Measurements from ENCODE around the gene ADD2.
"Not testable (repeated sequence)": the region's sequence is repeated elsewhere in the genome, so short reads cannot be mapped to it uniquely, and the experiment has no call there.

Gene ADD2

DNA sequence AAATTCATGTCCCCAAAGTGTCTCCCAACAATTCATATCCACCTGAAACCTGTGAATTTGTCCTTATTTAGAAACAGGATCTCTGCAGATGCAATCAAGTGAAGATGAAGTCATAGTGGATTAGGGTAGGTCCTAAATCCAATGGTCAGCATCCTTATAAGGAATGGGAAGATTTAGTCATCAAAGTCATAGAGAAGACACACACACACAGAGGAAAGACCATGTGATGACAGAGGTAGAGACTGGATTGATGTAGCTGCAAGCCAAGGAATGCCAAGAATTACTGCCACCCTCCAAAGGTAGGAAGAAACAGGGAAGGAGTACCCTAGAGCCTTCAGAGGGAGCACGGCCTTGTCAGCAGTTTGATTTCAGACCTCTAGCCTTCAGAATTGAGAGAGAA is 17.7 kb downstream of the ADD2 start:
- no peak for DNase-seq

DNA sequence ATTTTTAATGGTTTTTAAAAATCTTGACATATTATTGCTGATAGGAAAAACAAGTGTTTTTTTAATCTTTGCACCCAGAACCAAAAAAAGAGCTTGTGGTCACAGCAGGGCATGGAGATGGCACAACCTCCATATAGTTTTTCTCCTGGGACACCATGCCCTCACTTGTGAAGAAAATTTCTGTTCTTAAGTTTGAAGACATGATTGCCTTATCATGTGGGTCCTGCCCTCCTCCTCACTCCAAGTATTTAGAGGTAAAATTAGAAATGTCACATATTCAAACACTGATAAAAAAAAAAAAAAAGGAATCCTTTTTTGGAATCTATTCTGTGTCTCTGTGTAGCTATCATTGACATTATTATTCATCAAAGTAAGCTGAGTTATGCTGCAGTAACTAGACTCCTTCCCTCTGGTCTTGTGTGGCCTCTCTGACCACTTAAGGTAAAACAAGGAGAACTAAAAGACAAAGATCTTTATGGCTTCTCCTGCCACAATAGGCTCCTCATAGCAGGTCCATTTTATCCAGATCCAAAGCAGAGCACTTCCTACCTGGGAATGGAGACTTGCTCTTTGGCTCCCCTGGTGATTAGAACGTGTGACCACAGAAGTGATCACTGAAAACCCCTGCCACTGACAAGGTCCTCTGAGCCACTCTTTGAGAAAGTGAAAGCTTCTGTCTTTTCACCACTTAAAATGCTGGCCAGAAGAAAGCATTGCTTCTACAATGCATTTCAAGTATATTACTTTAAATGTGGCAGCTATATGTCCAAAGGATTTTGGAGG is 19.8 kb downstream of the ADD2 start:
- no peak for DNase-seq

- DNase-seq, result no peak
Measured at GRCh38 chr2:70747284-70747683, 20.7 kb downstream of the ADD2 start.

GRCh38 chr2:70746094-70746974 is 21.7 kb downstream of the ADD2 start:
- no peak for DNase-seq

DNA sequence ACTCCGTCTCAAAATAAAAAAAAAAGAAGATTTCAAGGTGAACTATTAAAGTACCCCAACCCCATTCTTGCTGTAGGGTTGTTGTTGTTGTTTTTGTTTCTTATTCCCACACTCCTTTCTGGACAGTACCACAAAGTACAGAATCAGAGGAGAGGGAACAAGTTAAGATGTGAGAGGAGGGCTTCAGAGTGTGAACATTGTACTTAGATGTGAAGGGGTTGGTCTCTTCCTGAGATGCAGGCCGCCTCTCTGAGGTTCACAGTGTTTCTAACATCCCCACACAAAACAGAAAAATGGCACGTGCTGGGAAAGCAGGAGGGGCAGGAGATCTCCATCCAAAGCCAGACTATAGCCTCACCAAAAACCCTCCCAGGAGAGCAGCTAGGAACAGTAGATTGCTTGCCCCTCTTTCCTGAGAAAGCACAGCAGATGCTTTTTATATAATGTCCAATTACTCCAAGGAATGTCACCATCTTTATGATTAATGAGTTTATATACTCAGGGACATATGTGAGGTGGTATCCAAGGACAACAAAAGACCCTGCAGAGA is 22.6 kb downstream of the ADD2 start:
- no peak for DNase-seq

GRCh38 chr2:70744397-70744796 is 23.6 kb downstream of the ADD2 start:
- no peak for DNase-seq

DNA sequence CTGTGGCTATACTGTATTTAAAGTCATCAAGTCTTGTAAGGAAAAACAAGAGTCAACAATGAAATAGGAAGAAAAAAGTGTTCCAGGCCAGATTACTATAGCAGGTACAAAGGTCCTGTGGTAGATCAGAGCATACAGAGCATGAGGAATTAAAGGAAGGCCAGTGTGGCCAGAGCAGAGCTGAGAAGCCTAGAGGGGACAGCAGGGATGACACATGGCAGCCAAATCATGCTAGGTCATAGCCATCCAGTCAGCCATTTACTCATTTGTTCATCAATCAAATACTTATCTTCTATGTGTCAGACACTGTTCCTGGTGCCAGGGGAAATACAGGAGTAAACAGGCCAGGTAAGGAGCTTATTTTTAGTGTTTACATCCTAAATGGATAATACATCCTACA is 24.3 kb downstream of the ADD2 start:
- no peak for DNase-seq

- DNase-seq, result no peak
Measured at GRCh38 chr2:70743068-70743467, 24.9 kb downstream of the ADD2 start.

- DNase-seq, result not testable (repeated sequence)
Measured at GRCh38 chr2:70739492-70739891, 28.5 kb downstream of the ADD2 start.

DNA sequence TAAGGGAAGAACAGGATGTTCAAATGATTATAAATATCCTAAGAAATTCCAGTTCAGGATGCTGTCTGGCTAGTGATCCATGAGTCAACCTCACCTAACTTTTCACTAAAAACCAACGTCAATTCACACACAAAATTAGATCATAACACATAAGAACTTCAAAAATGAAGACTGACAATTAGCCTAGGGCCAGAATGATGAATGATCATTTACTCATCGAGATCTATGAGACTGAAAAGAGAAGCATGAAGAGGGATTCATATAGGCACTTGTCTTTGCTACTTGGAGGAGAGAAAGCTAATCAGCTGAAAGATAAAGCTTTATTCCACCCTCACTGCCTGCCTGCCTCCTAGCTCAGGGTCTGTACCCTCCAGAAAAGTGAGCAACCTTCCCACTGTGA is 29.8 kb downstream of the ADD2 start:
- no peak for DNase-seq

DNA sequence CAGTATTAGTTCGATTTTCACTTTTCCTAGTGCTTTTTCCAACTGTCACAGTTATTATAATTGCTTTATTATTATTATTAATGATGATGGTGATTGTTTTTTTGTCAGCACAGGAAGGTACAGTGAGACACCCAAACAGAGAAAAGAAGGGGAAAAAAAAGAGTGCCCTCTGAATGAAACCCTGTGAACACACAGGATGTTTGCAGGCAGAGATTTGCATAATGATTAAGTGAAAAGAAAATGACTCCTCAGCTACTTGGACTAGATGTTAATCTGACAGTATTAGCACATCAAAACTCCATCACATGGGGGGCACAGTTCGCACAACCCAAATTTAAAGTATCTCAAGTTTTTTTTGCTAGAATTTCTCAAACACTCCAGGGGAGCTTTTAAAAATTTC is 32.9 kb downstream of the ADD2 start:
- no peak for DNase-seq

DNA sequence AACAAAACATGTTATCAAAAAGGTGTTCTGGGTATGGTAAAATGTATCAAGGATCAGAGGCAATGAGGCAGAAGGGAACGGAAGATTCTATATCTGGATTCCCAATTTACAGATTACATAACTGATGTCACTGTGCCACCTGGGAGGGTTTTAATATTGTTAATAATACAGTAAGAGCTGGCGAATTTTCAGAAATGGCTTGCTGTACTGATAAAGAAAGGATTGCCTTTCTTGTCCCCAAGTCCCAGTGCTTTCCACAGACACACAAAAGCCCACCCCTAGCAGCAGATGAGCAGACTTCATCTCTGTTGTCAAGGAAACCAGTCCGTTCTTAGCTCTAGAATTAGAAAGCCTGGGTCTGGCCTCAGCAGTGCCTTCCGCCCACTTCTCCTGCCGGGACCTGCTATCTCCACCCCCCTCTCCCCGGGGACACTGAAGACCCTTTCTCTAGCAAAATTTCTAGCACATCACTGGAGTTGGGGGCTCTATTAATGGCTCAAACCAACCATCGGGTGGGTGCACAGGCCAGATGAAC is 34.3 kb downstream of the ADD2 start:
- no peak for DNase-seq

DNA sequence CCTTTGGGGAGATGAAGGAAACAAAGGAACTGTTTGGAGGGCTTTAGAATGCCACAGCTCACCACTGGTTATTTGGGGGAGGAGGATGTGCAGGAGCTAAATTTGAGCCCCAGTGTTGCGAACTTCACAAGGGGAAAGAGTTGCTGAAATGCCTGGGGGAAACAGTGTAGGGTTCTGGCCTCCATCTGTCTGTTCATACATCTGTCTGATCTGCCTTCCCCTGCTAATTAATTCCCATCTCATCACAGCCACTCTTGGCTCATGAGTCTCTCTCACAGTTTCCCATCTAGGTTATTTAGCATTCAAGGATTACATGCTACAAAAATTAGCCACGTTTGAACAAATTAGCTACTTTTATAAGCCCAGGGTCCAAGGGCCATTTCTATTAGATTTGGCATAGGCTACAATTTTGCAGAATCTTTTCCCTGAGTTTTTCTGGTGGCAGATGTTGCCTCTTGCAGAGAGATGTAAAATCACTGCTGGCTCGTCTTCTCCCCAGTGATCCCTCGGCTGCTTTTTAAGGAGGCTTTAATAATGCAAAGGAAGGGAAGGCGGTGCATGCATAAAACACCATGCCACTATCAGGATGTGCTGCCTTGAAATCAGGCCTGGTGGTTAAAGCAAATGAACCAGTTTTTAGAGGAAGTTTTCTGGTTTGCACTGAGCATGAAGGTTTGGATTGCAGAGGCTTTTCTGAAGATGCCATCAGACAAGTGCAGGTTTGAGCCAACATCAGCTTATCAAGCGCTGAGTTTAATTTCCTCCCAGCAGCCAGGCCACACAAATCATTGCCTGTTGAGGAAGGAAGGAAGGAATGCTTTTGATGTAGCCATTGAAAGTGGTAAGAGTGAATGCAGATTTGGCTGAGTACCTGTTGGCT is 35.0 kb downstream of the ADD2 start:
- no peak for DNase-seq

GRCh38 chr2:70730730-70731129 is 37.3 kb downstream of the ADD2 start:
- no peak for DNase-seq

DNA sequence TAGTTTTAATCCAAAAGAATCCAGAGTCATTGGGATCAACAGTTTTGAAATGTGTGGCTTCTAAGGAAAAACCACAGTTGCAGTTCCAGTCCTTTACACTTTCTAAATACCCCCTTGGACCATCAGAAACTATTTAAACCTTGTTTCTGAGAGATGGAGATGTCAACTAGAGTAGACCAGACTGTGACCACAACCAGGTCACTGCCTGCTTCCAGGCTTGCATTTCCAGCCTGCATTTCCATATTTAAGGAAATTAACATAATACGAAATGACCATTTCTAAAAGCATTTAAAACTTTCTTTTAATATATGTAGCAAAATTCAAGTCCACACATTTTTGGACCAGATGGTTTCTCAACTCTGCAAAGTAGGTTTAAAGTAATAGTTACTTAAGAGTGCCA is 38.4 kb downstream of the ADD2 start:
- no peak for DNase-seq

DNA sequence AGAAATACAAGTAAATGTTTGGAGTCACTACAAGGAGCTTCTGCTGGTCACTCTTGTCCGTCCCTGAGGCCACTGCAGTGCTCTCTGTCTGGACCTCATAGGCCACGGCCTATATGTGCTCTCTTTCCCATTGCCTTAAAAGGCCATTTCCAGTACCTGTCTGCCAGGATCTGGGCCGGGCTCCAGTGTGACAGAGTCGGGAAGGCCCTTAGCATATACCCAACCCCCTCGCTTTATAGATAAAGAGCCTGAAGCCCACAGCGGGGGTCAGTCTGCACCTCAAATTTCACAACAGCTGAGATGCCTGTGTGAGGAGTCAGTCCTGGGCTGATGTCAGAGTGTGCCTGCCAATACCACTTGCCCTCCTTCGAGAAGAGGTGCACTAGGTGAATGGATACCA is 39.9 kb downstream of the ADD2 start:
- no peak for DNase-seq

DNA sequence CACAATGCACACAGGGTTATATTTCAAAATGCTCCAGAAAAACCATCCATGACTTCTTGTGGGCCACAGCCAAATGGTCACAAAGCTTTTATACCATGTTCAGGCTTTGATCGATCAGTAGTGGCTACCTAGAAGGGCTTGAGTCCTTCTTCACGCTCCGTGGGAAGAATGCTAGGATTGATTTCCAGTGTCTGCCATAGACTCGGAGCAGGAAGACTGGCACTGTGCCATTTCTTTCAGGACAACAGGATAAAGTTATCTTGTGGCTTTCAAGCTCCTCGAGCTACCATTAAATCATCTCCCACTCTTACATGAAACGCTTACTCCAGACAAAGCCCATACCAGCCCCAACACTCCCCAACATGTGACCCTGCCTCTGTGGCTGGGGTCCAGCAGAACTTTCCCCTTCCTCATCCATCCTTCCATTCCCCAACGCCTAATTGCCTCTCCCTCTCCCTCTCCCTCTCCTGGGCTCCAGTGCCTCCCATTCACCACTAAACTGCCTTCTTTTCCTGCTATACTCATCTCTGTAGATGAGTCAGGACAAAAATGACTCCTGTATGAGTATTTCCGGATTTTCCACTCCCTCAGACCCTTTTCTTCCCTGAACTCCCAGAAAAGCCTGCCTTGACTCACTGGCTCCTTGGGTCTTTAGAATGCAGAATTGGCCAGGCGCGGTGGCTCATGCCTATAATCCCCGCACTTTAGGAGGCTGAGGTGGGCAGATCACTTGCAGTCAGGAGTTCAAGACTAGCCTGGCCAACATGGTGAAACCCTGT is 40.9 kb downstream of the ADD2 start:
- no peak for DNase-seq

- no peak for DNase-seq
Measured at GRCh38 chr2:70725505-70725904, 42.5 kb downstream of the ADD2 start.

GRCh38 chr2:70724366-70724765 is 43.6 kb downstream of the ADD2 start:
- no peak for DNase-seq

DNA sequence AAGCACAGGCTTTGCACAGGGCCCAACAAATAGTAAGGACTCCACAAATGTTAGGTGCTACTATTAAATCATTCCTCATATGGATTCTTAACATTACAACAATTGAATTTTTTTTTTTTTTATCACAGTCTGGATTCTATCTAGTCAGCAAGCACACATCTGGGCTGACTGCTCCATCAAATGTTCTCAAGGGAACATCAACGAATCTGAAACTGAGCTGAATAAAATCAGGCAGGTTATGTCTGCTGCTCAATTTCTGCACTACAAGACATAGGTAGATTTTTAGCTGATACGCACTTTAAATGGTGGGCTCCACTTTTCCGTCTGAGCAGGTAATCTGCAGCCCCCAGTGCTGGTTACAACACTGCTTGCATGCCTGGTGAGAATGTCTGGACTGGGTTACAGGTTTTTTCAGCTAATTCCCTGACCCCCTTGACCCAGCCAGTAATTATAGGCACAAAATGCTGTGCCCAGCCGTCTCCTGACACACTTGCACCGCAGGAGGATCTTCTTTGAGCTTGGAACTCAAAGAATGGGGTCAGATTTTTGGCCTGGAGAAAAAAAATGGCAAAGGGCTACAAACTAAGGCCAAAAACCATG is 44.6 kb downstream of the ADD2 start:
- no peak for DNase-seq

DNA sequence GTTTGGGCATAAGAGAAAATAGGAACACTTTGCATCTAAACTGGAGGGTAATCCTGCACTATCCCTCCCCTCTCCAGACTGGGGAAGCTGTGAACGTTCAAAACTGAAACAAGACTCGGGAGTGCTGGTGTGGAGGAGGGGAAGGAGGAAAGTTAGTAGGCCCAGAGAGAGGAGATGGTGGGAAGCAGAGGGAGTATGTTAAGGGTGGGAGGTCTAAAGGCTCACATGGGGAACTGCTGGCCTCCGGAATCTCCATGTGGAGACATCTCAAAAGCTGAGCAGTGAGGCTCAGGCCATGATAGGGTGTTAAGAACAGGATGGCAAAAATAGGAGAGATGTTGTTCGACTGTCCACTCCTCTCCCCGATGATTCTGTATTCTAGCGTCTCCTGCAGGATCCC is 47.9 kb downstream of the ADD2 start:
- DNase-seq, result no peak

All from CD4-positive, alpha-beta T cell treated with Interleukin-10 for 1 hour (primary cell).